ENCODE data around the gene RAVER2. TPM values are rescaled to one million over a fixed set of nuclear protein-coding genes. Genes with fewer than 3 reads are reported as not detected.

Gene RAVER2
- polyA plus RNA-seq, 1 donor (not counting 4 experiments of a cell fraction or from before 2014, with no cell fraction given), result 9.1 TPM

GRCh38 chr1:64842224-64842623 lies 97.3 kb downstream of the RAVER2 start:
- Histone ChIP-seq H3K4me3 (ENCODE audit: control insufficient read depth in 2 of 3, extremely low read depth in 1 of 3, insufficient read depth in 2 of 3, low read depth in 1 of 3, low read length in 3 of 3) (no peak overlapping the region), H3K36me3 (ENCODE audit: control insufficient read depth in 2 of 2, extremely low read depth in 1 of 2, insufficient read depth in 2 of 2, low read length in 2 of 2) (peaks cover 19 to 28% of the 10 kb centered on the region in 2 experiments), H3K9ac (ENCODE audit: control insufficient read depth, extremely low read depth, insufficient read depth, low read length) (no peak overlapping the region), H3K27ac (ENCODE audit: control insufficient read depth, insufficient read depth, low read length) (no peak overlapping the region), H3K9me3 (ENCODE audit: control insufficient read depth, low read depth, low read length) (no peaks in the 10 kb centered on the region), H4K20me1 (ENCODE audit: control insufficient read depth, extremely low read depth, insufficient read depth, low read length) (no peaks in the 10 kb centered on the region), H3K4me1 (ENCODE audit: control insufficient read depth, extremely low read depth, insufficient read depth, low read length) (no peaks in the 10 kb centered on the region), H3K9me1 (ENCODE audit: control insufficient read depth, extremely low read depth, insufficient read depth, low read length) (no peaks in the 10 kb centered on the region), H3K79me2 (ENCODE audit: control insufficient read depth, insufficient read depth, low read length) (no peaks in the 10 kb centered on the region), H3K4me2 (ENCODE audit: control insufficient read depth, extremely low read depth, insufficient read depth, low read depth, low read length) (no peak overlapping the region), H3K27me3 (ENCODE audit: control insufficient read depth, extremely low read depth, insufficient read depth, low read length) (no peaks in the 10 kb centered on the region), H2AFZ (ENCODE audit: control insufficient read depth, low read length) (no peak overlapping the region)
- TF ChIP-seq EZH2 (IDR thresholded peaks at IDR 0.05; ENCODE audit: low read length), result no peak
- TF ChIP-seq CTCF (optimal IDR thresholded peaks at IDR 0.05 in 1 of 3, IDR thresholded peaks at IDR 0.05 in 1 of 3, conservative IDR thresholded peaks at IDR 0.05 in 1 of 3; ENCODE audit: extremely low read depth in 1 of 3, insufficient read depth in 2 of 3, low read length in 3 of 3), result no peak
- FAIRE-seq (no peak), DNase-seq (ENCODE audit: low read depth, low spot score) (no peak)
- dilution Hi-C loops (cut with MboI; ENCODE audit: extremely low pct_ligation_motif_present, low sequenced_read_pairs), result no loop called here

DNA sequence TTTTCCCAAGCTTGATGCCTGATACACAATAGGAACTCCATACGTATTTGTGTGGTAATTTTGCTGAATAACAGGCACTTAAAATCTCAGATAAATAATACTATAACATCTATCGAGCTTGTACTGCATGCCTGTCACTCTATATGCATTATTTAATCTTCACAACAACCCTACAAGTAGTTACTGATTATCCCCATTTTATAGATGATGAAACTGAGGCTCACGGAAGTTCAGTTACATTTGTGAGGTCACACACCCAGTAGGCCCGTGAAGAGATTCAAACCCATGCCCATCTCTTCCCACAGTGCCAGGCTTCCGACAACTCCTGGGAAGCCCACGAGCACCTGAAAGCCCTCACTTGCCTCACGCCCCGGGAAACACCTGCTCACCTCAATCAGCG lies 98.8 kb downstream of the RAVER2 start:
- H3K27ac ChIP-seq (ENCODE audit: control insufficient read depth, insufficient read depth, low read length), result no peak overlapping the region
- no peaks in the 10 kb centered on the region for H3K4me1 ChIP-seq (ENCODE audit: control insufficient read depth, extremely low read depth, insufficient read depth, low read length)
- no peak for FAIRE-seq
- H3K27me3 ChIP-seq (ENCODE audit: control insufficient read depth, extremely low read depth, insufficient read depth, low read length), result no peaks in the 10 kb centered on the region
- no peak overlapping the region for H3K4me2 ChIP-seq (ENCODE audit: control insufficient read depth, extremely low read depth, insufficient read depth, low read depth, low read length)
- peaks cover 14 to 29% of the 10 kb centered on the region in 2 experiments for H3K36me3 ChIP-seq (ENCODE audit: control insufficient read depth in 2 of 2, extremely low read depth in 1 of 2, insufficient read depth in 2 of 2, low read length in 2 of 2)
- H4K20me1 ChIP-seq (ENCODE audit: control insufficient read depth, extremely low read depth, insufficient read depth, low read length), result no peaks in the 10 kb centered on the region
- H3K4me3 ChIP-seq (ENCODE audit: control insufficient read depth in 2 of 3, extremely low read depth in 1 of 3, insufficient read depth in 2 of 3, low read depth in 1 of 3, low read length in 3 of 3), result no peak overlapping the region
- no peak overlapping the region for H2AFZ ChIP-seq (ENCODE audit: control insufficient read depth, low read length)
- no peak for TF ChIP-seq EZH2 (IDR thresholded peaks at IDR 0.05; ENCODE audit: low read length)
- H3K79me2 ChIP-seq (ENCODE audit: control insufficient read depth, insufficient read depth, low read length), result no peaks in the 10 kb centered on the region
- no peak for DNase-seq (ENCODE audit: low read depth, low spot score)
- dilution Hi-C loops (cut with MboI; ENCODE audit: extremely low pct_ligation_motif_present, low sequenced_read_pairs), result no loop called here
- H3K9me3 ChIP-seq (ENCODE audit: control insufficient read depth, low read depth, low read length), result no peaks in the 10 kb centered on the region
- H3K9me1 ChIP-seq (ENCODE audit: control insufficient read depth, extremely low read depth, insufficient read depth, low read length), result no peaks in the 10 kb centered on the region
- no peak overlapping the region for H3K9ac ChIP-seq (ENCODE audit: control insufficient read depth, extremely low read depth, insufficient read depth, low read length)

DNA sequence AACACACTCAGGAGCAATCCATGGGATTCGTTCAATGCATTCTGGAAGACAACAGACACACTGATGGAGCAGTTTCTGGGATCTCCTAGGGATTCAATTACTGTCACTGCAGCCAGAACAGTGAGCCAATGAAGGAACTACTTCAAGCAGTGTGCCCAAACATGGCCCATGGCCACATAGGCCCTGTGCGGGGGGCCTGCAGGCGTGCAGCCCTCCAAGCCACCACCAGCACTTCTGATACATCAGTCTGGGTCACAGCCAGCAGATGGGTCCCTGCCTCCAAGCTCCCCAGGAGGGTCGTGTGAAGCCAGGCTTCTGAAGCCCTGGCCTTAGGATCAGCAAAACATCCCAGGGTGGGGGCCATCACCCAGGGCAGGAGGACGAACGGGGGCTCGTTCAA lies 99.3 kb downstream of the RAVER2 start:
- Histone ChIP-seq H3K4me1 (ENCODE audit: control insufficient read depth, extremely low read depth, insufficient read depth, low read length) (no peaks in the 10 kb centered on the region), H3K27me3 (ENCODE audit: control insufficient read depth, extremely low read depth, insufficient read depth, low read length) (no peaks in the 10 kb centered on the region), H3K9me3 (ENCODE audit: control insufficient read depth, low read depth, low read length) (no peaks in the 10 kb centered on the region), H3K4me3 (ENCODE audit: control insufficient read depth in 2 of 3, extremely low read depth in 1 of 3, insufficient read depth in 2 of 3, low read depth in 1 of 3, low read length in 3 of 3) (no peak overlapping the region), H3K9ac (ENCODE audit: control insufficient read depth, extremely low read depth, insufficient read depth, low read length) (no peak overlapping the region), H3K36me3 (ENCODE audit: control insufficient read depth in 2 of 2, extremely low read depth in 1 of 2, insufficient read depth in 2 of 2, low read length in 2 of 2) (peaks cover 12 to 30% of the 10 kb centered on the region in 2 experiments), H3K9me1 (ENCODE audit: control insufficient read depth, extremely low read depth, insufficient read depth, low read length) (no peaks in the 10 kb centered on the region), H3K4me2 (ENCODE audit: control insufficient read depth, extremely low read depth, insufficient read depth, low read depth, low read length) (no peak overlapping the region), H4K20me1 (ENCODE audit: control insufficient read depth, extremely low read depth, insufficient read depth, low read length) (no peaks in the 10 kb centered on the region), H3K79me2 (ENCODE audit: control insufficient read depth, insufficient read depth, low read length) (no peaks in the 10 kb centered on the region), H2AFZ (ENCODE audit: control insufficient read depth, low read length) (no peak overlapping the region), H3K27ac (ENCODE audit: control insufficient read depth, insufficient read depth, low read length) (no peak overlapping the region)
- no peak for DNase-seq (ENCODE audit: low read depth, low spot score)
- dilution Hi-C loops (cut with MboI; ENCODE audit: extremely low pct_ligation_motif_present, low sequenced_read_pairs), result no loop called here
- FAIRE-seq, result no peak
- TF ChIP-seq CTCF (optimal IDR thresholded peaks at IDR 0.05 in 1 of 3, IDR thresholded peaks at IDR 0.05 in 1 of 3, conservative IDR thresholded peaks at IDR 0.05 in 1 of 3; ENCODE audit: extremely low read depth in 1 of 3, insufficient read depth in 2 of 3, low read length in 3 of 3), result no peak
- no peak for TF ChIP-seq EZH2 (IDR thresholded peaks at IDR 0.05; ENCODE audit: low read length)

All from keratinocyte (primary cell).